Mammary epithelial cell (primary cell): ENCODE results near the gene SUZ12.

Experiments used
- CTCF ChIP-seq, 2 donors: IDR thresholded peaks in 1 of 2; conservative IDR thresholded peaks in 1 of 2; 2 replicates each; pipeline ENCODE4 v1.5.1; 2011 to 2012; ENCODE audit warnings: inconsistent platforms in 2 of 2, low read length in 2 of 2, mild to moderate bottlenecking in 2 of 2, control low read depth in 1 of 2, low read depth in 1 of 2; ENCODE audit not compliant: insufficient read depth in 1 of 2; ENCODE audit errors: extremely low read depth in 1 of 2
- EZH2 ChIP-seq: IDR thresholded peaks from 2 replicates; pipeline ENCODE4 v1.6.1; 2012; ENCODE audit warnings: low read length, inconsistent platforms, borderline replicate concordance

- TF ChIP-seq EZH2 (no peak), CTCF (conservative IDR thresholded peaks at IDR 0.05 in 1 of 2, IDR thresholded peaks at IDR 0.05 in 1 of 2; ENCODE audit: extremely low read depth in 1 of 2, insufficient read depth in 1 of 2, low read depth in 1 of 2, low read length in 2 of 2) (no peak)
These were observed 5.1 kb upstream of the SUZ12 start for GRCh38 chr17:31931756-31932155.
